HepG2 (cell line): ENCODE results near the gene KIAA0930. TPM values are rescaled to one million over a fixed set of nuclear protein-coding genes. Genes with fewer than 3 reads are reported as not detected.

Experiments used
- CAMTA2 ChIP-seq: sonication (generic); formaldehyde crosslinking; IDR thresholded peaks from 2 replicates; pipeline ENCODE4 v1.4.0; 2020; ENCODE audit warnings: mild to moderate bottlenecking, missing genetic modification reagents, borderline replicate concordance
- ELF3 ChIP-seq: IDR thresholded peaks from 2 replicates; pipeline ENCODE4 v1.6.1; 2016; ENCODE audit warnings: missing genetic modification reagents, missing compliant biosample characterization
- EP300 ChIP-seq, 3 experiments: sonication (generic) in 1 of 3; formaldehyde crosslinking in 1 of 3; IDR thresholded peaks; 2 replicates each; pipeline versions ENCODE4 v1.5.1 to v1.6.1; 2011 to 2020; ENCODE audit warnings: low read depth in 2 of 3, low read length in 2 of 3, borderline replicate concordance in 1 of 3, improper control_type of control experiment in 1 of 3, mild to moderate bottlenecking in 1 of 3, missing genetic modification reagents in 1 of 3, moderate library complexity in 1 of 3
- FOXA1 ChIP-seq, 2 experiments: fragments of 450-650 bp in 1 of 2; sonication (generic) in 1 of 2; formaldehyde crosslinking in 1 of 2; IDR thresholded peaks; 2 replicates each; pipeline versions ENCODE4 v1.4.0 to v1.6.1; 2016 to 2020; ENCODE audit warnings: missing genetic modification reagents in 1 of 2
- FOXO1 ChIP-seq: sonication (generic); formaldehyde crosslinking; IDR thresholded peaks from 2 replicates; pipeline ENCODE4 v1.4.0; 2020; ENCODE audit warnings: missing genetic modification reagents
- ISX ChIP-seq: sonication (generic); formaldehyde crosslinking; conservative IDR thresholded peaks from 2 replicates; pipeline ENCODE4 v1.5.0; 2020; ENCODE audit warnings: missing genetic modification reagents
- MAFG ChIP-seq: sonication (generic); formaldehyde crosslinking; IDR thresholded peaks from 2 replicates; pipeline ENCODE4 v1.5.1; 2020; ENCODE audit warnings: mild to moderate bottlenecking, missing genetic modification reagents
- PATZ1 ChIP-seq: sonication (generic); formaldehyde crosslinking; IDR thresholded peaks from 2 replicates; pipeline ENCODE4 v1.4.0; 2020; ENCODE audit warnings: missing genetic modification reagents
- PAXIP1 ChIP-seq: sonication (generic); formaldehyde crosslinking; conservative IDR thresholded peaks from 2 replicates; pipeline ENCODE4 v1.4.0; 2020; ENCODE audit warnings: mild to moderate bottlenecking, missing genetic modification reagents, moderate library complexity
- RNF2 ChIP-seq: fragments of 450-650 bp; conservative IDR thresholded peaks from 2 replicates; pipeline ENCODE4 v1.6.1; 2016; ENCODE audit warnings: low read depth
- ZNF296 ChIP-seq: sonication (generic); formaldehyde crosslinking; conservative IDR thresholded peaks from 2 replicates; pipeline ENCODE4 v1.5.0; 2020; ENCODE audit warnings: mild to moderate bottlenecking, missing genetic modification reagents
- ZNF512B ChIP-seq: sonication (generic); formaldehyde crosslinking; IDR thresholded peaks from 2 replicates; pipeline ENCODE4 v1.5.1; 2020; ENCODE audit warnings: missing genetic modification reagents, mild to moderate bottlenecking, borderline replicate concordance
- ZNF724P ChIP-seq: sonication (generic); formaldehyde crosslinking; IDR thresholded peaks from 2 replicates; pipeline ENCODE4 v1.8.0; 2022; ENCODE audit warnings: missing genetic modification reagents, borderline replicate concordance
- ZNF749 ChIP-seq: sonication (generic); formaldehyde crosslinking; IDR thresholded peaks from 2 replicates; pipeline ENCODE4 v1.8.0; 2022; ENCODE audit warnings: mild to moderate bottlenecking, missing genetic modification reagents, moderate library complexity, borderline replicate concordance
- ZNF772 ChIP-seq: sonication (generic); formaldehyde crosslinking; IDR thresholded peaks from 2 replicates; pipeline ENCODE4 v1.5.0; 2020; ENCODE audit warnings: mild to moderate bottlenecking, missing genetic modification reagents
- polyA plus RNA-seq, 8 experiments: library from polyadenylated mRNA; depleted of rRNA in 3 of 8; stranded (reverse) in 7 of 8; unstranded in 1 of 8; fragments of >200 nt; fragmentation: Illumina TruSeq in 4 of 8; extraction: Trizol in 4 of 8; gene quantifications; 2 replicates each; pipeline versions ENCODE4 v1.2.1 to v1.2.3, GENCODE V29; 2011 to 2016; ENCODE audit warnings: low read depth in 4 of 8, missing spikeins in 1 of 8, mixed read lengths in 1 of 8; ENCODE audit not compliant: insufficient read depth in 1 of 8
- total RNA-seq, 5 experiments: library from RNA; depleted of rRNA; stranded (reverse); fragments of >200 nt; fragmentation: Illumina TruSeq; extraction: Trizol; gene quantifications; 2 replicates each; pipeline ENCODE4 v1.2.3, GENCODE V29; 2016; ENCODE audit warnings: low read depth in 1 of 5

Gene KIAA0930
- total and polyA plus RNA-seq, 2 of the 13 experiments (the other 11 are each of a cell fraction or from before 2014, with no cell fraction given) = 27.0 to 38.2 TPM

- TF ChIP-seq ZNF512B (CRISPR knock-in tag) = no peak
- no peak for TF ChIP-seq FOXA1 (IDR thresholded peaks at IDR 0.05)
- TF ChIP-seq FOXA1 (CRISPR knock-in tag; IDR thresholded peaks at IDR 0.05) = no peak
- no peak for TF ChIP-seq ZNF772 (CRISPR knock-in tag)
- no peak for TF ChIP-seq ZNF296 (CRISPR knock-in tag)
- TF ChIP-seq ZNF724P = no peak
- TF ChIP-seq PAXIP1 (CRISPR knock-in tag) = no peak
- peak; percentile 65; the same call in 1 of the 2 replicates for TF ChIP-seq PATZ1 (CRISPR knock-in tag)
- TF ChIP-seq EP300 (IDR thresholded peaks at IDR 0.05; ENCODE audit: low read depth in 2 of 2, low read length in 2 of 2) = no peak
- no peak for TF ChIP-seq EP300 (CRISPR knock-in tag; IDR thresholded peaks at IDR 0.05; ENCODE audit: borderline replicate concordance)
- no peak for TF ChIP-seq ZNF749
- no peak for TF ChIP-seq ELF3
- no peak for TF ChIP-seq MAFG (CRISPR knock-in tag)
- no peak for TF ChIP-seq RNF2
- no peak for TF ChIP-seq CAMTA2 (CRISPR knock-in tag)
- TF ChIP-seq FOXO1 (CRISPR knock-in tag) = no peak
- no peak for TF ChIP-seq ISX (CRISPR knock-in tag)
Measured at GRCh38 chr22:45208993-45209838, 31.5 kb downstream of the KIAA0930 start (continued).
